ENCODE measurements around the gene PXYLP1. TPM values are rescaled to one million over a fixed set of nuclear protein-coding genes. Genes with fewer than 3 reads are reported as not detected.

Gene PXYLP1
- polyA plus RNA-seq, 1 experiment: 11.2 TPM

DNA sequence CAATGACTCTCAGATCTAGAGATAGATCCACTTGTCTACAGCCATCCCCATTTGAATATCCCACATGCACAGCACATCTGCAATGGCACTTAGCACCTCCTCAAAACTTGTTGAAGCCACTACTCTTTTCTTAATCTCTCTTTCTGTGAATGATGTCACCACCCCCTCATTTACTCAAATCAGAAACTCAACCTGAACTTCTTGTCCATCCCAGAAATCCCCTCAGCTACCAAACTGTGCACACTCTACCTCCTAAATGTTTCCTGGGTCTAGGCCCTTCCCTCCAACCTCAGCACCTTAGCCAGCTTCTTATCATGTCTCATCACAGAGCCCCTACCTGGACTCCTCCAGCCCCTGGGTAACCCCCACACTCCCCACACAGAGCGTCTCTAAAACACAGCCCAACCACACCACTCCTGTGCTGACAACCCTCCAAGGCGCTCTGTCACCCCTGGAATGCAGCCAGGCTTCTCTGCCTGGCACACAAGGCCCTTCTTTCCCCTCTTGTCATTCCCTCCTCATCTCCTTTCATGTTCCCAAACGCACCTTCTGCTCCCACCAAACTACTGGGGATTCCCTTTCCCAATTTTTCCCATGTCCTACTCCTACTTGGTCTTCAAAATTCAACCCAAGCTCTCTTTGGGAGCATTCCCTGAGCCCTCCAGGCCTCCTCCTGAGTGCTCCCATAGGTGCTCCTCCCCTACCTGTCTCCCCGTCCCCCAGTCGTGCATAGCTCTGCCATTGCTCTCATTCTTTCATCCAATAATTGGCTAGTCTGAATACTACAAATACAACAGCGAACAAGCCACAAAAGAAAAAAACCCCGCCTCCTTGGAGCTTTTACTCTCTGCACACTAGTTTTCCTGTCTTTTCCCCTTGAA is 96.9 kb downstream of the PXYLP1 start:
- DNase-seq (ENCODE audit: low read depth): no peak
- Histone ChIP-seq H3K27me3 (ENCODE audit: control insufficient read depth, insufficient read depth, low read length) (no peaks in the 10 kb centered on the region), H3K36me3 (ENCODE audit: control insufficient read depth, insufficient read depth, low read length) (no peaks in the 10 kb centered on the region), H3K4me3 (ENCODE audit: low read depth, low read length) (no peak overlapping the region)
- TF ChIP-seq, protein P1, sequence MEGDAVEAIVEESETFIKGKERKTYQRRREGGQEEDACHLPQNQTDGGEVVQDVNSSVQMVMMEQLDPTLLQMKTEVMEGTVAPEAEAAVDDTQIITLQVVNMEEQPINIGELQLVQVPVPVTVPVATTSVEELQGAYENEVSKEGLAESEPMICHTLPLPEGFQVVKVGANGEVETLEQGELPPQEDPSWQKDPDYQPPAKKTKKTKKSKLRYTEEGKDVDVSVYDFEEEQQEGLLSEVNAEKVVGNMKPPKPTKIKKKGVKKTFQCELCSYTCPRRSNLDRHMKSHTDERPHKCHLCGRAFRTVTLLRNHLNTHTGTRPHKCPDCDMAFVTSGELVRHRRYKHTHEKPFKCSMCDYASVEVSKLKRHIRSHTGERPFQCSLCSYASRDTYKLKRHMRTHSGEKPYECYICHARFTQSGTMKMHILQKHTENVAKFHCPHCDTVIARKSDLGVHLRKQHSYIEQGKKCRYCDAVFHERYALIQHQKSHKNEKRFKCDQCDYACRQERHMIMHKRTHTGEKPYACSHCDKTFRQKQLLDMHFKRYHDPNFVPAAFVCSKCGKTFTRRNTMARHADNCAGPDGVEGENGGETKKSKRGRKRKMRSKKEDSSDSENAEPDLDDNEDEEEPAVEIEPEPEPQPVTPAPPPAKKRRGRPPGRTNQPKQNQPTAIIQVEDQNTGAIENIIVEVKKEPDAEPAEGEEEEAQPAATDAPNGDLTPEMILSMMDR (IDR thresholded peaks at IDR 0.05; ENCODE audit: insufficient read depth, low read depth, low read length): no peak
- ChIA-PET CTCF (interaction anchor here (1.0 to 1.1 kb wide), 2 partner anchors 13 to 16 kb away, joined by 3 to 4 read pairs; no protein-coding TSS in a partner anchor), POLR2A (no interaction called here)

DNA sequence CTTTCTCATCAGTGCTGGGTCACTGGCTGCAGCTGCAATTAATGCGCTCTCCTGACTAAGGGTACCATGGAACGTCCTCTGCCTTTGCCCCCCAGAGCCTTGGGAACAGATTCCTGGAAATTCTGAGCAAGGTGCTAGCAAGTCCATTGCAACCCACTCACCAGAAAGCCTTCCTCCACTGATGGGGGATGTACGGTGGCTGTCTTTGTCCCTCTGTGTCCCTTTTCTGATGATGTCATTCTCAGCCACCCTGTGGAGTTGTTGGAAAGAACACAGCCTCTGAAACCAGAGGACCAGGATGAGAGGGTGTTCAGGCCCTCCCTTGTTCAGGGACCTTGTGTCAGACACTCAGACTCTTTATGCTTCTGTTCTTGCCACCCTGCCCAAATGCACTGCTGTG is 98.6 kb downstream of the PXYLP1 start:
- POLR2A ChIA-PET: no interaction called here
- H3K27me3 ChIP-seq (ENCODE audit: control insufficient read depth, insufficient read depth, low read length): no peaks in the 10 kb centered on the region
- no peak overlapping the region for H3K4me3 ChIP-seq (ENCODE audit: low read depth, low read length)
- TF ChIP-seq, protein P1 (IDR thresholded peaks at IDR 0.05; ENCODE audit: insufficient read depth, low read depth, low read length): no peak
- no peak for DNase-seq (ENCODE audit: low read depth)
- CTCF ChIA-PET: interaction anchor here (1.2 to 1.3 kb wide), 2 partner anchors 130 to 137 kb away, joined by 3 to 5 read pairs; no protein-coding TSS in a partner anchor
- H3K36me3 ChIP-seq (ENCODE audit: control insufficient read depth, insufficient read depth, low read length): no peaks in the 10 kb centered on the region

DNA sequence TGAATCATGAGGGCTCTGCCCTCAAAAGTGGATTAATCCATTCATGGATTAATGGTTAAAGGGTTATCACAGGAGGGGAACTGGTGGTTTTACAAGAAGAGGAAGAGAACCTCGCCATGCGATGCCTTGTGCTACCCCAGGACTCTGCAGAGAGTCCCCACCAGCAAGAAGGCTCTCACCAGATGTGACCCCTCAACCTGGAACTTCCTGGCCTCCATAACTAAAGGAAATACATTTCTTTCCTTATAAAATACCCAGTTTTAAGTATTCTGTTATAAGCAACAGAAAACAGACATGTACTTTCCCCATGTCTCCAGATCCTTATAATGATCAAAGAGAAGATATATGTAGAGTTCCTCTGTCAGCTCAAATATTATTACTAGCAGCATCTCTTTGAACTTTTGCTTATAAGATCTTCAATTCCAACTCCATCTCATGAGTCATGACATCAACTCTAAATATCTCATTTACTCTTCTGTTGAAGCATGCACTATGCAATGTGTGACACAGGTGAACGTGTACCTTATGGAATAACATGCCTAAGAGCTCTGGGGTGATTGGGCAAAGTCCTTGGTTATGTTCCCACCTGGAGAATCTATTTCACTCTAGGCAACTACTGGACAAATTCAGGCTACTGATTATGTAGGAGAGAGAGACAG is 99.2 kb downstream of the PXYLP1 start:
- DNase-seq (ENCODE audit: low read depth): no peak
- TF ChIP-seq, protein P1 (IDR thresholded peaks at IDR 0.05; ENCODE audit: insufficient read depth, low read depth, low read length): no peak
- Histone ChIP-seq H3K27me3 (ENCODE audit: control insufficient read depth, insufficient read depth, low read length) (no peaks in the 10 kb centered on the region), H3K36me3 (ENCODE audit: control insufficient read depth, insufficient read depth, low read length) (no peaks in the 10 kb centered on the region), H3K4me3 (ENCODE audit: low read depth, low read length) (no peak overlapping the region)
- CTCF ChIA-PET: interaction anchor here (1.0 to 3.2 kb wide), 9 partner anchors 8 to 136 kb away, joined by 3 to 13 read pairs (median 4); no protein-coding TSS in a partner anchor
- POLR2A ChIA-PET: no interaction called here

DNA sequence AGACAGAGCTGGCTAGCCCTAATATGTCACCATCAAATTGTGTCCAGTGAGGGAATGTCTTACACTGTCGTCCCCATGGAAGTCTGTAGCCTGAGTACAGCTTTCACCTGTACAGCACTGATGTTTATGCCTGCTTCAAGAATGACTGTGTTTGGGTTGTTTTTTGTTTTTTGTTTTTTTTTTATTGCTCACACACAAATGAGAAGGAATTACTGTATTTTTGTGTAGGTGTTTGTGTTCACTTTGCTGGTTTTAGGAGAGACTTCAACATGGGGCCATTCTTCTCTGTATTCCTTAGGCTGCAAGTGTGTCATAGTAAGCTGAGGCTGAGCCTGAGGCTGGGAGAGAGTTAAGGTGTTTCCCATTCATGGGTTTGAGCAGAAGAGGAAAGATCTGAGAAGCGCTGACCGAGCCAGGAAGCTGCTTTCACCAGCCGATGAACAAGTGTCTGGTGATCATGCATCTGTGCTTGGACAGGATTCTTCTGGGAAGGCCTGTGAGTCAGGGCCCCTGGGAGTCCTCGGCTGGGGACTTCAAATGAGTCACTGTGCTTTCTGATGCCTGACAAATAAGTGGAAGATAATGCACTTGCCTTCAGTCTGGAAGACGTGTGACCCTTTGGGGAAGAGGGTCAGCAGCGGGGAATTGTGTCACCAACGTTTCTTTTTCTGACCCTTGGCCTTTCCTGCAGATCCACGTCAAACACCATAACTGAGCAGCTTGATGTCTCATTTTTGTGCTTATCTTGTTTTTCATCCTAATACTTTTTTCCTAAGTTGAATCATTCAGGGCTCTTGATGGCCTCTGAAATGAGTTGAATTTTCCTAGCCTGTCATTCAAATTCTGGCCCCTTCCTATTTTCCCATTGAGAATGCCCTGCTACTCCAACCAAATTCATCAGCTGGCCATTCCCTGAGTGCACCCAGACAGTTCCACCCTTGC is 100.0 kb downstream of the PXYLP1 start:
- DNase-seq (ENCODE audit: low read depth): peak; percentile 94
- ChIA-PET POLR2A (no interaction called here), CTCF (interaction anchor here (0.7 to 3.2 kb wide), 9 partner anchors 9 to 133 kb away, joined by 3 to 13 read pairs (median 4); no protein-coding TSS in a partner anchor)
- H3K36me3 ChIP-seq (ENCODE audit: control insufficient read depth, insufficient read depth, low read length): no peaks in the 10 kb centered on the region
- TF ChIP-seq, protein P1 (IDR thresholded peaks at IDR 0.05; ENCODE audit: insufficient read depth, low read depth, low read length): no peak
- no peaks in the 10 kb centered on the region for H3K27me3 ChIP-seq (ENCODE audit: control insufficient read depth, insufficient read depth, low read length)
- no peak overlapping the region for H3K4me3 ChIP-seq (ENCODE audit: low read depth, low read length)
